Neural cell (in vitro differentiated cells): Measurements from ENCODE around the gene SHROOM2. TPM values are rescaled to one million over a fixed set of nuclear protein-coding genes. Genes with fewer than 3 reads are reported as not detected.

Experiments
- H2AFZ ChIP-seq: fragments of 200-600, 300-800 bp; sonication (generic), shearing (Covaris generic); 2 replicates; pipeline ENCODE4 v1.6.0; 2014; ENCODE audit warnings: low read depth, mild to moderate bottlenecking, antibody characterized with exemption, low read length, moderate library complexity
- H3F3A ChIP-seq: fragments of 200-600 bp; shearing (Covaris generic); 2 replicates; pipeline ENCODE4 v1.6.1; 2016; ENCODE audit warnings: mild to moderate bottlenecking, moderate library complexity, mixed read lengths, antibody characterized with exemption, low read length; ENCODE audit not compliant: insufficient read depth, poor library complexity, severe bottlenecking
- H3K27ac ChIP-seq: fragments of 200-600, 300-800 bp; sonication (generic), shearing (Covaris generic); 2 replicates; pipeline ENCODE4 v1.5.1; 2014; ENCODE audit warnings: mild to moderate bottlenecking, low read length, moderate library complexity
- H3K27me3 ChIP-seq: fragments of 300-800, 200-600 bp; sonication (generic), shearing (Covaris generic); 2 replicates; pipeline ENCODE4 v1.6.0; 2014; ENCODE audit warnings: mild to moderate bottlenecking, low read depth, low read length, moderate library complexity; ENCODE audit not compliant: insufficient read depth
- H3K36me3 ChIP-seq: fragments of 300-800, 200-600 bp; sonication (generic), shearing (Covaris generic); 2 replicates; pipeline ENCODE4 v1.5.1; 2014; ENCODE audit warnings: mild to moderate bottlenecking, antibody characterized with exemption, low read length, moderate library complexity; ENCODE audit not compliant: insufficient read depth
- H3K4me2 ChIP-seq: fragments of 300-800, 200-600 bp; sonication (generic), shearing (Covaris generic); 2 replicates; pipeline ENCODE4 v1.6.0; 2014; ENCODE audit warnings: mild to moderate bottlenecking, low read length
- H3K4me3 ChIP-seq: fragments of 300-800, 200-600 bp; sonication (generic), shearing (Covaris generic); 2 replicates; pipeline ENCODE4 v1.5.1; 2014; ENCODE audit warnings: mild to moderate bottlenecking, low read length, moderate library complexity
- H3K79me2 ChIP-seq: fragments of 200-600 bp; shearing (Covaris generic); replicated peaks from 2 replicates; pipeline ENCODE4 v1.6.0; 2014; ENCODE audit warnings: mild to moderate bottlenecking, low read length, moderate library complexity; ENCODE audit not compliant: insufficient read depth
- H3K9ac ChIP-seq: fragments of 300-800, 200-600 bp; sonication (generic), shearing (Covaris generic); 2 replicates; pipeline ENCODE4 v1.6.1; 2016; ENCODE audit warnings: mild to moderate bottlenecking, low read length, mixed read lengths
- H3K9me2 ChIP-seq: fragments of 200-600 bp; shearing (Covaris generic); 2 replicates; pipeline ENCODE4 v1.6.1; 2016; ENCODE audit warnings: mild to moderate bottlenecking, low read length, mixed read lengths; ENCODE audit not compliant: insufficient read depth
- H3K9me3 ChIP-seq: fragments of 200-600, 300-800 bp; sonication (generic), shearing (Covaris generic); 2 replicates; pipeline ENCODE4 v1.6.1; 2016; ENCODE audit warnings: mild to moderate bottlenecking, mixed run types, low read length, moderate library complexity, mixed read lengths
- H4K20me1 ChIP-seq: fragments of 200-600 bp; shearing (Covaris generic); 2 replicates; pipeline ENCODE4 v1.6.1; 2016; ENCODE audit warnings: mild to moderate bottlenecking, mixed run types; ENCODE audit not compliant: insufficient read depth
- EP300 ChIP-seq: fragments of 450-650 bp; conservative IDR thresholded peaks from 2 replicates; pipeline ENCODE4 v1.6.1; 2014; ENCODE audit warnings: antibody characterized with exemption, mild to moderate bottlenecking, moderate library complexity; ENCODE audit not compliant: poor library complexity, severe bottlenecking
- EZH2 ChIP-seq: fragments of 200-600, 300-800 bp; shearing (Covaris generic), sonication (generic); IDR thresholded peaks from 2 replicates; pipeline ENCODE4 v1.6.1; 2014; ENCODE audit warnings: antibody characterized with exemption, low read length, borderline replicate concordance, mild to moderate bottlenecking; ENCODE audit not compliant: insufficient read depth, poor library complexity, severe bottlenecking
- MXI1 ChIP-seq: fragments of 450-650 bp; conservative IDR thresholded peaks from 2 replicates; pipeline ENCODE4 v1.6.1; 2014; ENCODE audit warnings: antibody characterized with exemption, mild to moderate bottlenecking; ENCODE audit not compliant: poor library complexity, severe bottlenecking
- POLR2AphosphoS5 ChIP-seq: IDR thresholded peaks from 2 replicates; pipeline ENCODE4 v1.6.1; 2012
- RAD21 ChIP-seq: fragments of 450-650 bp; conservative IDR thresholded peaks from 2 replicates; pipeline ENCODE4 v1.6.1; 2014; ENCODE audit warnings: antibody characterized with exemption, mild to moderate bottlenecking, moderate library complexity
- SMC3 ChIP-seq: fragments of 450-650 bp; conservative IDR thresholded peaks from 2 replicates; pipeline ENCODE4 v1.6.1; 2014; ENCODE audit warnings: antibody characterized with exemption, mild to moderate bottlenecking, moderate library complexity; ENCODE audit not compliant: poor library complexity
- TAF1 ChIP-seq: IDR thresholded peaks from 2 replicates; pipeline ENCODE4 v1.6.1; 2012; ENCODE audit warnings: low read depth
- polyA plus RNA-seq: library from polyadenylated mRNA; depleted of rRNA; stranded (reverse); fragments of >200 nt; gene quantifications from 2 replicates; pipeline ENCODE4 v1.2.3, GENCODE V29; 2014
- TF ChIP-seq, protein P1 (sequence below): fragments of 450-650 bp; IDR thresholded peaks from 2 replicates; pipeline ENCODE4 v1.5.1; 2014; ENCODE audit warnings: antibody characterized with exemption, mild to moderate bottlenecking, moderate library complexity; ENCODE audit not compliant: poor library complexity, severe bottlenecking
- TF ChIP-seq, protein P2 (sequence below): IDR thresholded peaks from 2 replicates; pipeline ENCODE4 v1.6.1; 2012; ENCODE audit warnings: borderline replicate concordance

SHROOM2 gene
- polyA plus RNA-seq, 1 donor from 2014 or later: 9.2 TPM

DNA sequence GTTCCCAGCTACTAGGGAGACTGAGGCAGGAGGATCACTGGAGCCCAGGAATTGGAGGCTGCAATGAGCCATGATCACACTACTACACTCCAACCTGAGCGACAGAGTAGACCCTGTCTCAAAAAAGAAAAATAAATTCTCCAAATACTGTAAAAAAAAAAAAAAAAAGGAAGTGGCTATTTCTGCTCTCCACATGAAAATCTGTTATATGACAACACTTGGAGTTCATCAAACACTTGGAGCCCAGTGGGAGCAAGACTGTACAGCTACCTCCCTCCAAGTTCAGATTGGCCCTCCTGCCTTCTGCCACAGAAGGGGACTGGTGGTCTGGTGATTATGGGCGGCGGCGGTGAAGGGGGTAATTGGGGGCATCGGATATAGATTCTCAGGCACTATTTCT is 172.0 kb downstream of the SHROOM2 start:
- Histone ChIP-seq H3K9me2 (no peaks in the 10 kb centered on the region), H3K79me2 (no peaks in the 10 kb centered on the region), H3K27ac (no peak overlapping the region), H3K4me2 (no peak overlapping the region), H3K4me3 (no peak overlapping the region), H3K9me3 (no peaks in the 10 kb centered on the region), H3K9ac (no peak overlapping the region), H4K20me1 (no peaks in the 10 kb centered on the region), H3K36me3 (no peaks in the 10 kb centered on the region), H2AFZ (no peak overlapping the region), H3F3A (no peaks in the 10 kb centered on the region), H3K27me3 (no peaks in the 10 kb centered on the region)
- TF ChIP-seq MXI1 (no peak), POLR2AphosphoS5 (no peak), TAF1 (no peak), EZH2 (no peak), EP300 (no peak), SMC3 (no peak), RAD21 (no peak)
- TF ChIP-seq, protein P1, sequence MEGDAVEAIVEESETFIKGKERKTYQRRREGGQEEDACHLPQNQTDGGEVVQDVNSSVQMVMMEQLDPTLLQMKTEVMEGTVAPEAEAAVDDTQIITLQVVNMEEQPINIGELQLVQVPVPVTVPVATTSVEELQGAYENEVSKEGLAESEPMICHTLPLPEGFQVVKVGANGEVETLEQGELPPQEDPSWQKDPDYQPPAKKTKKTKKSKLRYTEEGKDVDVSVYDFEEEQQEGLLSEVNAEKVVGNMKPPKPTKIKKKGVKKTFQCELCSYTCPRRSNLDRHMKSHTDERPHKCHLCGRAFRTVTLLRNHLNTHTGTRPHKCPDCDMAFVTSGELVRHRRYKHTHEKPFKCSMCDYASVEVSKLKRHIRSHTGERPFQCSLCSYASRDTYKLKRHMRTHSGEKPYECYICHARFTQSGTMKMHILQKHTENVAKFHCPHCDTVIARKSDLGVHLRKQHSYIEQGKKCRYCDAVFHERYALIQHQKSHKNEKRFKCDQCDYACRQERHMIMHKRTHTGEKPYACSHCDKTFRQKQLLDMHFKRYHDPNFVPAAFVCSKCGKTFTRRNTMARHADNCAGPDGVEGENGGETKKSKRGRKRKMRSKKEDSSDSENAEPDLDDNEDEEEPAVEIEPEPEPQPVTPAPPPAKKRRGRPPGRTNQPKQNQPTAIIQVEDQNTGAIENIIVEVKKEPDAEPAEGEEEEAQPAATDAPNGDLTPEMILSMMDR: no peak
- TF ChIP-seq, protein P2, sequence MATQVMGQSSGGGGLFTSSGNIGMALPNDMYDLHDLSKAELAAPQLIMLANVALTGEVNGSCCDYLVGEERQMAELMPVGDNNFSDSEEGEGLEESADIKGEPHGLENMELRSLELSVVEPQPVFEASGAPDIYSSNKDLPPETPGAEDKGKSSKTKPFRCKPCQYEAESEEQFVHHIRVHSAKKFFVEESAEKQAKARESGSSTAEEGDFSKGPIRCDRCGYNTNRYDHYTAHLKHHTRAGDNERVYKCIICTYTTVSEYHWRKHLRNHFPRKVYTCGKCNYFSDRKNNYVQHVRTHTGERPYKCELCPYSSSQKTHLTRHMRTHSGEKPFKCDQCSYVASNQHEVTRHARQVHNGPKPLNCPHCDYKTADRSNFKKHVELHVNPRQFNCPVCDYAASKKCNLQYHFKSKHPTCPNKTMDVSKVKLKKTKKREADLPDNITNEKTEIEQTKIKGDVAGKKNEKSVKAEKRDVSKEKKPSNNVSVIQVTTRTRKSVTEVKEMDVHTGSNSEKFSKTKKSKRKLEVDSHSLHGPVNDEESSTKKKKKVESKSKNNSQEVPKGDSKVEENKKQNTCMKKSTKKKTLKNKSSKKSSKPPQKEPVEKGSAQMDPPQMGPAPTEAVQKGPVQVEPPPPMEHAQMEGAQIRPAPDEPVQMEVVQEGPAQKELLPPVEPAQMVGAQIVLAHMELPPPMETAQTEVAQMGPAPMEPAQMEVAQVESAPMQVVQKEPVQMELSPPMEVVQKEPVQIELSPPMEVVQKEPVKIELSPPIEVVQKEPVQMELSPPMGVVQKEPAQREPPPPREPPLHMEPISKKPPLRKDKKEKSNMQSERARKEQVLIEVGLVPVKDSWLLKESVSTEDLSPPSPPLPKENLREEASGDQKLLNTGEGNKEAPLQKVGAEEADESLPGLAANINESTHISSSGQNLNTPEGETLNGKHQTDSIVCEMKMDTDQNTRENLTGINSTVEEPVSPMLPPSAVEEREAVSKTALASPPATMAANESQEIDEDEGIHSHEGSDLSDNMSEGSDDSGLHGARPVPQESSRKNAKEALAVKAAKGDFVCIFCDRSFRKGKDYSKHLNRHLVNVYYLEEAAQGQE: no peak

DNA sequence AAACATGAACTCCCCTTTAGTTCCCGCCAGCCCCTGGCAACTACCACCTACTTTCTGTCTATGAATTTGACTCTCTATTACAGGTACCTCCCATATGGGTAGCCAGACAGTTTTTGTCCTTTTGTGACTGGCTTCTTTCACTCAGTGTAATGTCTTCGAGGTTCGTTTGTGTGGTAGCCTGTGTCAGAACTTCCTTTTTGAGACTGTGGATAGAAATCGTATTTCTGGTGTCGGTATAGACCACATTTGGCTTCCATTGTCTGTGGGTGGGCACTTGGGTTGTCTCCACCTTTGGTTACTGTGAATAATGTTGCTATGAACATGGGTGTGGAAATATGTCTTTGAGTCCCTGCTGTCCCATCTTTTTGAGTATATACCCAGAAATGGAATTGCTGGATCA is 175.5 kb downstream of the SHROOM2 start:
- H4K20me1 ChIP-seq: no peaks in the 10 kb centered on the region
- H3K9me3 ChIP-seq: no peaks in the 10 kb centered on the region
- no peaks in the 10 kb centered on the region for H3K9me2 ChIP-seq
- no peak overlapping the region for H3K4me3 ChIP-seq
- H3F3A ChIP-seq: no peaks in the 10 kb centered on the region
- no peaks in the 10 kb centered on the region for H3K27me3 ChIP-seq
- no peak overlapping the region for H3K27ac ChIP-seq
- no peak overlapping the region for H3K4me2 ChIP-seq
- TF ChIP-seq EZH2 (no peak), TAF1 (no peak), RAD21 (no peak), POLR2AphosphoS5 (no peak), MXI1 (no peak), EP300 (no peak), SMC3 (no peak)
- TF ChIP-seq, protein P1: no peak
- TF ChIP-seq, protein P2: no peak
- no peaks in the 10 kb centered on the region for H3K79me2 ChIP-seq
- H3K36me3 ChIP-seq: no peaks in the 10 kb centered on the region
- H3K9ac ChIP-seq: no peak overlapping the region
- H2AFZ ChIP-seq: no peak overlapping the region
